Spleen (tissue), 7 donors: Measurements from ENCODE around the gene SUSD4.

ENCODE experiments used
- CTCF ChIP-seq, 11 experiments: fragments of 200-600 bp in 7 of 11; fragments of 450-650 bp in 4 of 11; sonication (generic) in 4 of 11; IDR thresholded peaks in 8 of 11; conservative IDR thresholded peaks in 3 of 11; 1 replicate in 7 of 11; 2 replicates in 4 of 11; pipeline versions ENCODE4 v1.4.0 to v1.8.0; 2016 to 2021; ENCODE audit warnings: antibody characterized with exemption in 11 of 11, inconsistent platforms in 4 of 11, mild to moderate bottlenecking in 1 of 11
- POLR2A ChIP-seq, 3 donors: fragments of 450-650 bp; IDR thresholded peaks; one replicate each; pipeline ENCODE4 v1.5.1; 2017; ENCODE audit warnings: antibody characterized with exemption in 3 of 3, mild to moderate bottlenecking in 1 of 3
- POLR2AphosphoS5 ChIP-seq, 3 donors: sonication (generic); formaldehyde crosslinking; IDR thresholded peaks; one replicate each; pipeline ENCODE4 v1.5.1; 2017; ENCODE audit warnings: antibody characterized with exemption in 3 of 3
- donor health status: DM: no; HTN: no; CAD: no; lungs with moderate emphysema.
- donor health status: DM: no; HTN: no; CAD: no.
- donor health status: DM: no; HTN: no; CAD: no.

GRCh38 chr1:223312273-223312672, 51.7 kb downstream of the SUSD4 start:
- TF ChIP-seq CTCF (IDR thresholded peaks at IDR 0.05 in 8 of 11, conservative IDR thresholded peaks at IDR 0.05 in 3 of 11) (no peak), POLR2A (IDR thresholded peaks at IDR 0.05) (no peak), POLR2AphosphoS5 (IDR thresholded peaks at IDR 0.05) (no peak)
